ENCODE data around the gene RET.

Gene RET

DNA sequence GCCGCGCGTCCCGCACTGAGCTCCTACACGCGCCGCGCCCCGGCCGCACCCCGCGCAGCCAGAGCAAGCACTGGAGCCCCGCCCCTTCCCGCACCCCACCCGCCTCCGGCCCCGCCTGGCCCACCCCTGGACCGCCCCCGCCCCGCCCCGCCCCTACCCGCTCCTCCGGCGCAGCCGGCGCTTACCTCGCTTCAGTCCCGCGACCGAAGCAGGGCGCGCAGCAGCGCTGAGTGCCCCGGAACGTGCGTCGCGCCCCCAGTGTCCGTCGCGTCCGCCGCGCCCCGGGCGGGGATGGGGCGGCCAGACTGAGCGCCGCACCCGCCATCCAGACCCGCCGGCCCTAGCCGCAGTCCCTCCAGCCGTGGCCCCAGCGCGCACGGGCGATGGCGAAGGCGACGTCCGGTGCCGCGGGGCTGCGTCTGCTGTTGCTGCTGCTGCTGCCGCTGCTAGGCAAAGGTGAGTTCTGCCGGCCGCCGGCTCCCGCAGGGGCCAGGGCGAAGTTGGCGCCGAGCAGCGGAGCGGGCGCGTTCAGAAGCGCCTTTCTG, at the start of gene RET:
TSS of gene RET (plus strand) at position 194 of the 545 bp plus-strand sequence. CDS start at position 384, 190 bp downstream.
- no peak for DNase-seq

GRCh38 chr10:43027331-43027955, 49.4 kb upstream of the RET start:
- no peak for DNase-seq

DNA sequence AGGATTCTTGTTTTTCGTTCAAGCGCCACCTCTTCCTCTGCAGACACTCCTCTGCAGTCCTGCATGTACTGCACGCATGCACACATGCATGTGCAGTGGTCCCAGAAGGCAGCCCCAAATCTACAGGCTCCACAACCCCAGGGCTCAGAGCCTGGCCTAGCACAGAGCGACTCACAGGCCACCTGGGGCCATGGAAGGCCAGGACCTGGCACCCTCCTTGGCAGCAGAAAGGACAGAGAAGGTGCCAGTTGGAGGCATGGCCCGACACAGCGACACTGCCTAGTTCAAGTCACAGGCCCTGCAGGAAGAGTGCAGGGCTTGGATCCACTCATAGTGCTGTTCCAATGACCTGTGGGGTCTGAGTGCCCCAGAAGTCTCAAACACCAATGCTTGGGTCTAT, 48.7 kb upstream of the RET start:
- no peak for DNase-seq

- DNase-seq: no peak
These were observed 47.8 kb upstream of the RET start for GRCh38 chr10:43029043-43029442.

DNA sequence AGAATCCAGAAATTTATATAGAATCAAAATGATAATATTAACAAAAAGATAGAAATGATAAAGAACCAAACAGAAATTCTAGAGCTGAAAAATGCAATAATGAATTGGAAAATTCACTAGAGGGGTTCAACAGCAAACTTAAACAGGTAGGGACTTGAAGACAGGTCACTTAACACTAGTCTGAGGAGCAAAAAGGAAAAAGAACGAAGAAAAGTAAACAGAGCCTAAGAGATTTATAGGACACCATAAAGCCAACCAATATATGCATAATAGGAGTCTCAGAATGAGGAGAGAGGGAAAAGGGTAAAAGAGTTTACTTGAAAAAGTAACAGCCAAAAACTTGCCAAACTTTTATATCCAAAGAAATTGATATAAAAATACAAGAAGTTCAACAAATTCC, 44.3 kb upstream of the RET start:
- no peak for DNase-seq

GRCh38 chr10:43035800-43036199, 41.1 kb upstream of the RET start:
- no peak for DNase-seq

DNA sequence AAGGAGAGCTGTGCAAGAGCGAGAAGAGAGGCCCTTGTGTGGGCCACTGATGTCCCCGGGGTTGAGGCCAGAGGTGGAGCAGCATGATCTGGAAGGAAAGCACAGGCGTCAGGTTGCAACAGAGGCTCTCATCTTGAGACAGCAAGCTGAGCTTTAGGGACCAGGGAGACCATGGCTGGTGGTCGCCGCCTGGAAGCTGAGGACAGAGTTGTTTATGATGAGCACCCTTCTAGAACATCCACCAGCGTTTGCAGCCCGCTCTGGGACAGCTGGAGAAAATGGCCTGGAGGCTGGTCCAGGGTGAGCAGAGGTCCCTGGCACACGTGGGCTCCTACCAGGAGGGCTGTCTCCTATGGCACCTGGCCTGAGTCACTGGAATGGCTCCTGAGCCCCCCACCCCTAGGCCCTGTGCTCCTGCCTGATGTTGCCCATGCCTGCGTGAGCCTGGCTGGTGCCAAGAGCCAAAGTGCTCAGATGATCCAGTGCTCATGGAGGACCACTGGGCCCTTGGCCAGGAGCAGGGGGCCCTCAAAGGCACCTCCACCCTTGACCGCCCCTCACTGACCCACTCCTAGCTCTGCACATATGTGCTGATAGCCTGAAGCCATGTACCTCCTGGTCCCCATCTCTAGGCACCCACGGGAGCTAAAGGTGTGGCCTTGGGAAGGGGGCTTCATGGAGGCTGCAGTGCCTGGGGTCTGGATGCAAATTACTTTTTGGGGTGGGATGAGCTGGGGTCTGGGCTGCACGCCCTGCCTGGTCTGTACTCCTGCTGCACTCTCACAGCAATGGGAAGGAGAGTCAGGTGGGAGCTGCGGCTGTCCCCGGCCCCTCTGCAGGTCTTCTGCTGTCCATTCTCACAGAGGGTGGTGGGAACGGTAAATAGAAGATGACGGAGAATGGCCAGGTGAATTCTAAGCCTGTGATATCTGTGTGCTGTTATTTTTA, 40.1 kb upstream of the RET start:
- no peak for DNase-seq

GRCh38 chr10:43037440-43037839, 39.4 kb upstream of the RET start:
- DNase-seq: no peak

DNA sequence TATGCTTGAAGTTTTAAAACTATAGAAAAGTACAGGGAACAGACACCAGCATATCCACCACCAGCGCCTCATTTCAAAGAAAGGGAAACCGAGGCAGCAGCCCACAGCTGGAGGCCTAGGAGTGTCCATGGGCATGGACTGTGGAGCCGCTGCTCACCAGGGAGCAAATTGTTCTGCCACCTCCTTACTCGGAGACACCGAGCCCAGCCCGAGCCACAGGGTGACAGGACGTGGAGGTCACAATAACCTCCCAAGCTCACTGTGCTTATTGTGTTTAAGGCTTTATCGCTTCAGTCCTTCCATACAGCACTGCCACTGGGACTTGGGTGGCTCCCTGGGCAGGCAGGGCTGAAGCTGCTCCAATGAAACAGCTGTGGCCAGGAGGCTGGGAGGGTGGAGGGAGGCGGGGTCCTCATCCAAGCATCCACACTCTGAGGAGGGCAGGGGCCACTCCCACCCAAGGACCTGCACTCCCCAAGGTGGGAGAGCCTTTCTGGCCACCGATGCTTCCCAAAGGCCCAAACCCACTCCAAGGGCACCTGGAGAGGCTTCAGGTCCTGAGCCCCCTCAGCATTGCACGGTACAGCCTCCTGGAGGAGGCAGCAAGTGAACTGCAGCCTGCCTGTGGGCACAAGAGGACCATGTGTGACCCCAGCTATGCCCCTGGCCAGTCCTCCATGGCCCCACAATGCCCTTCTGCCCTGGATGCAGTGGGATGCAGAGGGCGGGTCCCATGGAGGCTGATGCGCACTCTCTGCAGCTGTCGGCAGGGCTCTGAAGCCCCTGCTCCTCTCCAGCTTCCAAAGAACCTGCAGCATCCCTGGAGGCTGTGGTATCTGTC, 38.7 kb upstream of the RET start:
- no peak for DNase-seq

- no peak for DNase-seq
These were observed 37.9 kb upstream of the RET start for GRCh38 chr10:43038783-43039623.

DNA sequence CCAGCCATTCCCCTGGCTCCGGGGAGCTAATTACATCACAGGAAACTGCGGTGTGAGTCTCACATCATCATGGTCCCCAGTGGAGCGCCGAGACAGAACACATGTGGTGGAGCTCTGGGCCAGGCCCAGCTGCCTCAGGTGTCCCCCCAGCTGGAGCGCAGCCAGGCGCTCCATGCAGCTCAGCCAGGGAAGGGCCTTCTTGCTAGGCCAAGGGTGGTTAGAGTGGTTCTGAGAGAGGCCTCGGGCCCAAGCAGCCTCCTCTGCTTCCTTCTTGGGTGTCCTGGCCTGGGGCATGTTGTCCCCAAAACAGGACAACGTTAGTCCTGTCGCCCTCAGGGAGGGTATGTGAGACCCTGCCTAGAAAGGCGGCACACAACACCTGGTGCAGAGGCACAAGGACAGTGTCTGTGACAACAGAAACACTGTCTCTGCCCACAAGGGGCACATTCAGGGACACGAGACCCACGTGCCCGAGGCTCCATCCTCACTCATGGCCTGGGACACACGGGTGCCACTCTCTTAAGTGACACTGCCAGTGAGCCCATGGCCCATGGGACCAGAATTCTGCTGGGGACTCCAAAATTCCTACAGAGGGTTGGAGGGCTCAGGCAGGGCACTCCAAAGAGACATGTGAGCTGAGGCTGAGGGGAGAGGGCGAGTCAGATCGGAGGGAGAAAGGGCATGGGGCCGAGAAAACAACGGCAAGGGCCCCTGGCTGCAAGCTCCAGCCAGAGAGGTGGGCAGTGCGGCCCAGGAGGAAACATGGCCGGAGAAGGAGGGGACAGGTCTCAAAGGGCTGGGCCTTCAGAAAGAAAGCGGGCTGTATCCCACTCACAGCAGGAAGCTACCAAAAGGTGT, 37.0 kb upstream of the RET start:
- no peak for DNase-seq

GRCh38 chr10:43040482-43041256, 36.2 kb upstream of the RET start:
- no peak for DNase-seq

- no peak for DNase-seq
These were observed 35.2 kb upstream of the RET start for GRCh38 chr10:43041422-43042342.

DNA sequence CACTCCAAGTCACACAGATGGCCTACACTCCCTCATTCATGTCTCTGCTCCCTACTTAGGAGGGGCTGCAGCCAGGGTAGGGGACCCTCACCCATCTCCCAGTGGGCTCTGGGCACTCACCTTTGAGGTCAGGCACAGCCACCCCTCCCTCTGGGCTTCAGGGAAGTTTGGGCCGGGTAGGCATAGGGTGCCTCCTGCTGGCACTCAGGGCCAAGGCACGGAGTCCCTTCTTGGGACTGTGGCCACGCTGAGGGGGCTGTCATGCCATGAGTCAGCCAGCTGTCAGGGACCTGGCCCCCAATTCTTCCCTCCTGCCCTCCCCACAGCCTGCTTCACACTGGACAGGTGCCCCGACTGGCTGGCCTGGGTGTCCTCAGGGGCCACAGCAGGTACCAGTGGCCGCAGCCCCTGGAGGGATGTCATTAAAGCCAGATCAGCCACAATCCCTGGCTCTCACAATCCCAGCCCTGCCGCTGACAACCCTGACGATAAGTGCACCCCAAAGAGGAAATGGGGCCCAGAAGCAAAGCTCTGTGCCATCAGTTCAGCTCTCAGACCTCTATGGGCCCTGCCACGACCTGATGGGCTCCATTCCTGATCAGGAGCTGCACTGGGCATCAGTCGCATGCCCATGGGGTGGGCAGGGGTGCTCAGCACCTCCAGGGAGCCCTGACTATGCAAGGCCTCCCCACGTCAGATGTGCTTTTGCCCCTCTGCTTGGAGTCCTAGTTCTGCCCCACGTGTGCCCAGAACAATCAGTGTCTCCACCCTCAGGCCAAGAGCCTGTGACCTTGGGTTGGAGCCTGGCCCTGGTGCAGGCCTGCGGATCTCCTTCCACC, 34.1 kb upstream of the RET start:
- no peak for DNase-seq

GRCh38 chr10:43043342-43043772, 33.5 kb upstream of the RET start:
- DNase-seq: no peak

DNA sequence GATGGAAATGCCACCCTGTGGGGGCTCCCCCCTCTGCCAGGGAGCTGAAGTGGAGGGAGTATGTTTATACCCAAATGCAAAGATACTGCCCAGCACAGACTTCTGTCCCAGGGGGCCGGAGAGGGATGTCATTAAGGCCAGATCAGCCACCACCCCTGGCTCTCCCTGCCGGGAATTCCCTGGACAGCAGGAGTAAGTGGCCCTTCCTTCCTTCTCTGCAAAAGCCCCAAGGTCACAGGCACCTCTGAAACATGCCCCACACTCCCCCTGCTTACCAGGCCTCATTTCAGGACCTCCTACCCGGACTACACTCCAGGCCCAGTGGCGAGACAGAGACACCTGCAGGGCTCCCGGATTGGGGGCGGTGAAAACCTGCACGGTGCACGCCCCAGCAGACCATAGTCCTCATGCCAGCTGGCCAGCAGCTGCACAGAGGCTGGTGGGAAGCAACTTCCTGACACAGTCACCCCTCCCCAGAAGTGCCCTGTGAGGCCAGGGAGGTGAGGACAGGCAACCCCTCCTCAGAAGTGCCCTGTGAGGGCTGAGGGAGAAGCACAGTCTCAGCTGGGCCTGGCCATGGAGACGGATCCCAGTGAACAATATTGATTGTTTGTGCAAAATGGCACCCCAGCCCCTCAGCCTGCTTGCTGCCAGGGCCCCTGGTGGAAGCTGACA, 33.0 kb upstream of the RET start:
- no peak for DNase-seq

- DNase-seq: no peak
These were observed 32.4 kb upstream of the RET start for GRCh38 chr10:43044448-43044921.
